OCI-LY3 (cell line): ENCODE data around the gene UCN3.

ENCODE experiments used
- H2AFZ ChIP-seq: fragments of 200-600, 300-600 bp; shearing (Covaris generic); 2 replicates; pipeline ENCODE4 v1.6.0; 2014; ENCODE audit warnings: antibody characterized with exemption, low read depth, low read length
- H3K27ac ChIP-seq: fragments of 200-600, 300-600 bp; sonication (generic); 2 replicates; pipeline ENCODE4 v1.5.1; 2014; ENCODE audit warnings: mild to moderate bottlenecking, low read length, moderate library complexity, mixed read lengths
- H3K27me3 ChIP-seq: fragments of 200-600, 300-600 bp; sonication (generic); 2 replicates; pipeline ENCODE4 v1.6.1; 2014; ENCODE audit warnings: low read depth, low read length, mixed read lengths
- H3K36me3 ChIP-seq: fragments of 200-600, 300-600 bp; sonication (generic); replicated peaks from 2 replicates; pipeline ENCODE3; 2014; ENCODE audit warnings: low read depth, low read length, mixed read lengths
- H3K4me1 ChIP-seq: fragments of 300-600, 200-600 bp; sonication (generic); 2 replicates; pipeline ENCODE4 v1.6.1; 2014; ENCODE audit warnings: low read length, mixed read lengths
- H3K4me2 ChIP-seq: fragments of 200-600, 300-600 bp; sonication (generic); 2 replicates; pipeline ENCODE4 v1.6.1; 2014; ENCODE audit warnings: low read length, mixed read lengths
- H3K4me3 ChIP-seq: fragments of 300-600, 200-600 bp; sonication (generic); 2 replicates; pipeline ENCODE4 v1.5.1; 2014; ENCODE audit warnings: antibody characterized with exemption, mild to moderate bottlenecking, low read length, moderate library complexity
- H3K79me2 ChIP-seq: fragments of 300-600, 200-600 bp; shearing (Covaris generic); 2 replicates; pipeline ENCODE4 v1.6.1; 2014; ENCODE audit warnings: mild to moderate bottlenecking, low read length, mixed read lengths
- H3K9ac ChIP-seq: fragments of 300-600, 200-600 bp; shearing (Covaris generic); 2 replicates; pipeline ENCODE4 v1.6.0; 2014; ENCODE audit warnings: mild to moderate bottlenecking, low read length, moderate library complexity
- H3K9me3 ChIP-seq: fragments of 200-600, 300-600 bp; shearing (Covaris generic); 2 replicates; pipeline ENCODE4 v1.6.1; 2014; ENCODE audit warnings: low read length, mixed read lengths; ENCODE audit not compliant: insufficient read depth
- H4K20me1 ChIP-seq: fragments of 200-600, 300-600 bp; sonication (generic); 2 replicates; pipeline ENCODE4 v1.6.1; 2016; ENCODE audit warnings: low read length, mixed read lengths; ENCODE audit not compliant: insufficient read depth
- EZH2phosphoT487 ChIP-seq: fragments of 200-600 bp; shearing (Covaris generic); IDR thresholded peaks from 2 replicates; pipeline ENCODE4 v1.6.1; 2018; ENCODE audit warnings: antibody characterized with exemption, mixed run types, low read depth
- TF ChIP-seq, protein P1 (sequence below): fragments of 200-600, 300-600 bp; sonication (generic); IDR thresholded peaks from 2 replicates; pipeline ENCODE4 v1.5.1; 2014; ENCODE audit warnings: antibody characterized with exemption, low read length, low read depth

Gene UCN3

DNA sequence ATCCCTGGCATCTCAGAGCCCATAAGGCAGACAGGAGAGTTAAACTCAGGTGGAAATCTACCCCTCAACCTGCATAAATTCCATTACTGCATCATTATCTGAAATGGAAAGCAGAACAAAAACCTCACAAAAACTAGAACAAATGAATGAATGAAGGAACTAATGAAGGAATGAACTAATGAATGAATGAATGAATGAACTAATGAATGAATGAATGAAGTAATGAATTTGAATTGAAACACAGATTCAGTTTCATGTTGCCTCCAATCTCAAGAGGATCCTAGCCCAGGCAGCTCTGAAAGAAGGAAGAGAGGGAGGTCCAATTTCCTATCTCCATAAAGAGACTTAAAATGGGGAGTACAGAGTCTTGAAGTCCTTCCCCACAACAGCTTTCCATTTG is 1.9 kb upstream of the UCN3 start:
- Histone ChIP-seq H3K4me1 (no peaks in the 10 kb centered on the region), H2AFZ (no peak overlapping the region), H3K9ac (no peak overlapping the region), H3K27me3 (peaks cover 32% of the 10 kb centered on the region), H3K4me3 (no peak overlapping the region), H3K27ac (no peak overlapping the region), H3K36me3 (no peaks in the 10 kb centered on the region), H4K20me1 (no peaks in the 10 kb centered on the region), H3K4me2 (no peak overlapping the region), H3K79me2 (no peaks in the 10 kb centered on the region), H3K9me3 (no peaks in the 10 kb centered on the region)
- TF ChIP-seq, protein P1, sequence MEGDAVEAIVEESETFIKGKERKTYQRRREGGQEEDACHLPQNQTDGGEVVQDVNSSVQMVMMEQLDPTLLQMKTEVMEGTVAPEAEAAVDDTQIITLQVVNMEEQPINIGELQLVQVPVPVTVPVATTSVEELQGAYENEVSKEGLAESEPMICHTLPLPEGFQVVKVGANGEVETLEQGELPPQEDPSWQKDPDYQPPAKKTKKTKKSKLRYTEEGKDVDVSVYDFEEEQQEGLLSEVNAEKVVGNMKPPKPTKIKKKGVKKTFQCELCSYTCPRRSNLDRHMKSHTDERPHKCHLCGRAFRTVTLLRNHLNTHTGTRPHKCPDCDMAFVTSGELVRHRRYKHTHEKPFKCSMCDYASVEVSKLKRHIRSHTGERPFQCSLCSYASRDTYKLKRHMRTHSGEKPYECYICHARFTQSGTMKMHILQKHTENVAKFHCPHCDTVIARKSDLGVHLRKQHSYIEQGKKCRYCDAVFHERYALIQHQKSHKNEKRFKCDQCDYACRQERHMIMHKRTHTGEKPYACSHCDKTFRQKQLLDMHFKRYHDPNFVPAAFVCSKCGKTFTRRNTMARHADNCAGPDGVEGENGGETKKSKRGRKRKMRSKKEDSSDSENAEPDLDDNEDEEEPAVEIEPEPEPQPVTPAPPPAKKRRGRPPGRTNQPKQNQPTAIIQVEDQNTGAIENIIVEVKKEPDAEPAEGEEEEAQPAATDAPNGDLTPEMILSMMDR: no peak
- no peak for TF ChIP-seq EZH2phosphoT487

DNA sequence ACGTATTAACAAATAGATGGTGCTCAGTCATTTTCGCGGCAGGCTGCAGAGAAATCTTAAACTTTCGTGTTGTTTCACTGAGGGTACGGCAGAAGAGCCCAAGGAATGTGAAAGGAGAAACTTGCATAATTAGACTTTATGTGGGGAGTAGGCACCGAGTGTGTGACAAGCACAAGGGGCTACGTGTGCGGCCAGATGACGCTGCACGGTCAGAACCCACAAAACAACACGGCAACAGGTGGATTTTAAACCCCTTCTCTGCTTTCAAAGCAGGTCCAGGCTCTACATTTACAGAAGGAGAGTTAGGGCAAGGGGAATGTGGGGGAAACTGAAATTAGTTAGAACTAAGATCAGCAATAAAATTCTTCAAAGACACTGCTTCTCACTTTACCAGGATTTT is 392 bp upstream of the UCN3 start:
- H3K27me3 ChIP-seq: peaks cover 27% of the 10 kb centered on the region

DNA sequence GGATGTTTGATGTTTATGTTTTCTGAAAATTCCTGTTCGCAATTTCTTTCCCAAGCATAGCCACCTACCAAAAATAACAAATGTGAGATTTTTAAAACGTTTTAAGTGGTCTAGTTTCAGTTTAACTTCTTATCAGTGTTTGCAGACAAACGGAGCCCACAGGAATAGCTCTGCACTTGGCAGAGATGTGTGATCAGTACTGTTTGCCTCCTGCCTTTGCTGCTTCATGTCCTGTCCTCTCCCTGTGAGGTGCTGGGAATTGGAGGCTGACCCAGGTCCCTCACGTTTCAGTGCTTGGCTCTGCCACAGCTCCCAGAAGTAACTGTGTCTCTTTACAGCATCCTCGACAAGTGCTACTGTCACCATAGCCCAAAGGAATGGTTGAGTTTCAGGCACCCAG is 1.2 kb downstream of the UCN3 start:
- Histone ChIP-seq H3K4me2 (no peak overlapping the region), H3K4me1 (no peaks in the 10 kb centered on the region), H3K36me3 (no peaks in the 10 kb centered on the region), H4K20me1 (no peaks in the 10 kb centered on the region), H3K27ac (no peak overlapping the region), H3K79me2 (no peaks in the 10 kb centered on the region), H3K9ac (no peak overlapping the region), H3K27me3 (peaks cover 18% of the 10 kb centered on the region), H3K4me3 (no peak overlapping the region), H3K9me3 (no peaks in the 10 kb centered on the region), H2AFZ (no peak overlapping the region)
- no peak for TF ChIP-seq EZH2phosphoT487
- TF ChIP-seq, protein P1: no peak

More for the DNA sequence above, 392 bp upstream of the UCN3 start:
- H3K9ac ChIP-seq: no peak overlapping the region
- H3K9me3 ChIP-seq: no peaks in the 10 kb centered on the region
- H3K27ac ChIP-seq: no peak overlapping the region
- no peaks in the 10 kb centered on the region for H3K36me3 ChIP-seq
- no peak overlapping the region for H3K4me3 ChIP-seq
- no peak overlapping the region for H2AFZ ChIP-seq
- TF ChIP-seq EZH2phosphoT487: no peak
- TF ChIP-seq, protein P1: no peak
- no peaks in the 10 kb centered on the region for H3K4me1 ChIP-seq
- no peaks in the 10 kb centered on the region for H3K79me2 ChIP-seq
- H3K4me2 ChIP-seq: no peak overlapping the region
- H4K20me1 ChIP-seq: no peaks in the 10 kb centered on the region

DNA sequence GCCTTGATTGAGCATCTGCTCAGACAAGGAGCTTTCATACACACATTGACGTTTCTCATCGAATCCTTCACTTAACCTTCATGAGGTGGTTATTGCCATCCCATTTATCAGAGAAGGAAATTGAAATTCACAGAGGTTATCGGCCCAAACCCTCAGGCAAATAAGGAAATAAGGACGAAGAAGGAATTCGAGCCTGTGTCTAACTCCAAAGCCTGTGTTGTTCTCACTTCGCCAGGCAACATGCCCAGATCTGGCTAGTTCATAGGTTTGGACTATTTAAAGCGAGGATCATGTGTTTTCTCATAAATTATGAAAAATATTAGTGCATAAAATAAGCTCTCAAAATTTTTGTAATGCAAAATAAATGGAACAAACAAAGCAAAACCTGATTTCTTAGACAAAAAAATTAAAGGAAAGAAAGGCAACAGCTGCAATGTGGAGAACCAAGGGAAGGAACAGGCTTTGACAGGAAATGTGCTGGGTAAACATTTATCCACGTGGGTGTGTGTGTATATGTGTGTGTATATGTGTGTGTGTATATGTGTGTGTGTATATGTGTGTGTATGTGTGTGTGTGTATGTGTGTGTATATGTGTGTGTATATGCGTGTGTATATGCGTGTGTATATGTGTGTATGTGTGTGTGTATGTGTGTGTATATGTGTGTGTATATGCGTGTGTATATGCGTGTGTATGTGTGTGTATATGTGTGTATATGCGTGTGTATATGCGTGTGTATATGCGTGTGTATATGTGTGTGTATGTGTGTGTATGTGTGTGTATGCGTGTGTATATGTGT is 4.8 kb downstream of the UCN3 start:
- TF ChIP-seq, protein P1: no peak
- no peak for TF ChIP-seq EZH2phosphoT487
- H3K4me2 ChIP-seq: no peak overlapping the region
- H3K27me3 ChIP-seq: peaks cover 15% of the 10 kb centered on the region
- no peak overlapping the region for H3K4me3 ChIP-seq
- H3K9me3 ChIP-seq: no peaks in the 10 kb centered on the region
- H3K36me3 ChIP-seq: no peaks in the 10 kb centered on the region
- H3K27ac ChIP-seq: no peak overlapping the region
- no peak overlapping the region for H3K9ac ChIP-seq
- H2AFZ ChIP-seq: no peak overlapping the region
- H3K79me2 ChIP-seq: no peaks in the 10 kb centered on the region
- H4K20me1 ChIP-seq: no peaks in the 10 kb centered on the region
- no peaks in the 10 kb centered on the region for H3K4me1 ChIP-seq
